Psoas muscle (tissue), 8 donors: Measurements from ENCODE around the gene PIM2. TPM values are rescaled to one million over a fixed set of nuclear protein-coding genes. Genes with fewer than 3 reads are reported as not detected.

Source experiments
- ATAC-seq, 4 donors: fragments of 200-7000 bp; cut with Tn5 transposase; one replicate each; pipeline ENCODE4 v1.9.1; 2020; ENCODE audit warnings: moderate library complexity in 3 of 4, mild to moderate bottlenecking in 2 of 4
- DNase-seq, 2 donors: peaks; one replicate each; pipeline ENCODE4 v3.0.0-alpha.2; 2020
- H3K27ac ChIP-seq: fragments of 200-600 bp; one replicate; pipeline ENCODE4 v1.8.0; 2022
- H3K27me3 ChIP-seq, 3 donors: fragments of 200-600 bp in 1 of 3; one replicate each; pipeline versions ENCODE4 v1.6.1 to v1.8.0; 2013 to 2022; ENCODE audit warnings: low read length in 2 of 3, mild to moderate bottlenecking in 2 of 3, moderate library complexity in 1 of 3; ENCODE audit not compliant: insufficient read depth in 3 of 3
- H3K36me3 ChIP-seq, 2 donors: fragments of 200-600 bp in 1 of 2; one replicate each; pipeline versions ENCODE4 v1.6.1 to v1.8.0; 2013 to 2022; ENCODE audit warnings: low read depth in 1 of 2, mild to moderate bottlenecking in 1 of 2, moderate library complexity in 1 of 2; ENCODE audit not compliant: insufficient read depth in 1 of 2
- H3K4me1 ChIP-seq: fragments of 200-600 bp; one replicate; pipeline ENCODE4 v1.8.0; 2022
- H3K4me3 ChIP-seq: fragments of 200-600 bp; one replicate; pipeline ENCODE4 v1.8.0; 2022; ENCODE audit warnings: mild to moderate bottlenecking
- H3K9me3 ChIP-seq: fragments of 200-600 bp; one replicate; pipeline ENCODE4 v1.8.0; 2022
- WGBS, 3 donors: extraction: QIAGEN DNeasy Blood & Tissue Kit; methylation state at CpG; one replicate each; pipeline versions ENCODE4 v1.1.6 to v1.1.7; 2013; 5-methylcytosine and 5-hydroxymethylcytosine counted together
- intact Hi-C, 2 donors: fragments of 100-400 bp; cut with DNase I; formaldehyde crosslinking; loops; one replicate each; pipeline versions ENCODE4 v1.11.0 to v1.14.2; 2022
- polyA plus RNA-seq, 3 donors: library from polyadenylated mRNA; stranded (reverse); fragments of 200-250 nt; gene quantifications; one replicate each; pipeline ENCODE4 v1.2.3, GENCODE V29; 2013
- total RNA-seq, 4 donors: library from RNA; stranded (reverse); fragmentation: NEBNext Ultra II Directional in 2 of 4; extraction: Animal tissue kit (Norgen Biotek cat#: 25700) in 2 of 4; gene quantifications; one replicate each; pipeline versions ENCODE4 v1.2.1 to v1.2.4, GENCODE V29; 2021 to 2023
- TF ChIP-seq, protein P1 (sequence below): fragments of 200-600 bp; IDR thresholded peaks from one replicate; pipeline ENCODE4 v1.8.0; 2022; ENCODE audit warnings: antibody characterized with exemption
- donor health status: healthy with polysubstance abuse.
- donor health status: DM: no; HTN: no; CAD: no; lungs with moderate emphysema.
- donor health status: Bipolar disorder and iron deficiency.
- donor health status: healthy.
- donor health status: DM: yes; HTN: yes; CAD: no.
- donor health status: DM: no; HTN: no; CAD: no.
- donor health status: DM: no; HTN: no; CAD: no.
- donor health status: DM: yes; HTN: yes; CAD: no.

Gene PIM2
- total and polyA plus RNA-seq, 7 donors = 1.1 to 3.7 (median 1.6) TPM

DNA sequence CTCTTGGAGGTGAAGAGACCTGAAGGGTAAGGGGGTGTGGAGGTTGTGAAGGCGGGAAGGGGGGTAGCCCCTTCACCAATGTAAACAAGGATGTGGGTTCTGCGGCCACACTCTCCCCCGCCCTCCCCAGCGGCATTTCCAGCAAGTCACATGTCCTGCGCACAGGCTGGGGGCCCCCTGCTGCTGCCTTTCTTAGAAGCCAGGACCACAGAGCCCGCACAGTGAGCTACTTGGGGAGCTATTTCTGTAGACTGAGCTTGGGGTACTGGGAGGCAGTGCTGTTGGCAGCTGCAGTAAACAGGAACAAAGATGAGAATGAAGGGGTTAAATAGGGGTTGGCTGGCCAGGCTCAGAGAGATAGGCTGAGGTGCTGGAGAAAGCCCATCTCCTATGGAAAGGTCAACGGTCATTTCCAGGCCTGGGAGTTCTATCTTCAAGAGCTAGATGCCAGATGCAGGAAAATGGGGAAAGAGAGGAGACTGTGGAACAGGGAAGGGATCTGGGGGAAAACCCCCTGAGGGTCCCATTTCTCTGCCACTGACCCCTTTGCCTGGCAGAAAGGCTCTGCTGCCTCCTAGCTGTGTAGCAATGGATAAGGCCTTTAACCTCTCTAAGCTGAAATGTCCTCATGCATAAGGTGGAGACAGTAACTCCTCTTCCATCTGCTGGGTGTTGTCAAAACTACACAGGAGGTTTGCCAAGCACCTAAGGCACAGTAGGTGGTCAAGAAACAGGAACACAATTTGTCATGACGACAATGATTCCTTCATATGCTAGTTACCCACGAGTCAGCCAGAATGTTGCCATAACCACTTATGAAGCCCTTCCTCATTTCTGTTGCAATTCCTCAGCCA, 18.5 kb upstream of the PIM2 start:
- TF ChIP-seq, protein P1, sequence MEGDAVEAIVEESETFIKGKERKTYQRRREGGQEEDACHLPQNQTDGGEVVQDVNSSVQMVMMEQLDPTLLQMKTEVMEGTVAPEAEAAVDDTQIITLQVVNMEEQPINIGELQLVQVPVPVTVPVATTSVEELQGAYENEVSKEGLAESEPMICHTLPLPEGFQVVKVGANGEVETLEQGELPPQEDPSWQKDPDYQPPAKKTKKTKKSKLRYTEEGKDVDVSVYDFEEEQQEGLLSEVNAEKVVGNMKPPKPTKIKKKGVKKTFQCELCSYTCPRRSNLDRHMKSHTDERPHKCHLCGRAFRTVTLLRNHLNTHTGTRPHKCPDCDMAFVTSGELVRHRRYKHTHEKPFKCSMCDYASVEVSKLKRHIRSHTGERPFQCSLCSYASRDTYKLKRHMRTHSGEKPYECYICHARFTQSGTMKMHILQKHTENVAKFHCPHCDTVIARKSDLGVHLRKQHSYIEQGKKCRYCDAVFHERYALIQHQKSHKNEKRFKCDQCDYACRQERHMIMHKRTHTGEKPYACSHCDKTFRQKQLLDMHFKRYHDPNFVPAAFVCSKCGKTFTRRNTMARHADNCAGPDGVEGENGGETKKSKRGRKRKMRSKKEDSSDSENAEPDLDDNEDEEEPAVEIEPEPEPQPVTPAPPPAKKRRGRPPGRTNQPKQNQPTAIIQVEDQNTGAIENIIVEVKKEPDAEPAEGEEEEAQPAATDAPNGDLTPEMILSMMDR = no peak
- intact Hi-C loops = no loop called here
- Histone ChIP-seq H3K9me3 (no peaks in the 10 kb centered on the region), H3K36me3 (peaks cover 3 to 28% of the 10 kb centered on the region in 2 donors), H3K27ac (no peak overlapping the region), H3K27me3 (no peaks in the 10 kb centered on the region), H3K4me3 (no peak overlapping the region), H3K4me1 (peaks cover 6% of the 10 kb centered on the region)
- DNase-seq = peak; percentile 24 to 68
- peak in 3 of 4 donors; percentile 12 to 35 (median 28) for ATAC-seq
- WGBS, 3 donors = 50 to 73% (median 56%) methylated on average over 9 of the region's 9 CpGs

DNA sequence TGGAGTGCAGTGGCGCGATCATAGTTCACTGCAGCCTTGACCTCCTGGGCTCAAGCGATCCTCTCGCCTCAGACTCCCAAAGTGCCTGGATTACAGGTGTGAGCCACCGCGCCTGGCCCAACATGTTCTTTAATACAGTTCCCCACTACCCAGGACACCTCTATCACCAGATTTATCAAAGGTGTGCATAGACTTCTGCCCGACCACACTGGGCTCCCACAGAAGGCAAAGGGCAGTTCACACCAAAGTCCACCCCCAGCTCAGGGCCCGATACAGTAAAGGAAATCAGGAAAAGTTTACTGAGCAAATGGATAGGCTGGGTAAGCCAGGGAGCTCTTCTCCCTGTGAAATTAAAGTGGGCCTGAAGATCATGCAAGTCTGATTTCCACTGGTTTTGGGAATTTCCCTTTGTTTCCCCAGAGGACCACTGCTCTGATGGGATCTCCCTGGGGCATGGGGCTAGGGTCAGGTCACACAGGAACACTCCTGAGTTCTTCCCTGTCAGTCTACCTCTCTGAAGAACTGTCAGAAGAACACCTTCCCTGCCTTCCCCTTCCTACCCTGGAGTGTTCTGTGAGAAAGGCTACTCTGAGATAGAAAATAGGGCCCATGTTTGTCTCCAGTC, 17.7 kb upstream of the PIM2 start:
- H3K4me1 ChIP-seq = peaks cover 6% of the 10 kb centered on the region
- no peak for DNase-seq
- H3K4me3 ChIP-seq = no peak overlapping the region
- TF ChIP-seq, protein P1 = no peak
- H3K27me3 ChIP-seq = no peaks in the 10 kb centered on the region
- intact Hi-C loops = no loop called here
- 88 to 93% (median 89%) methylated on average over 8 of the region's 8 CpGs for WGBS, 3 donors
- ATAC-seq = no peak
- H3K36me3 ChIP-seq = peaks cover 3 to 35% of the 10 kb centered on the region in 2 donors
- H3K27ac ChIP-seq = no peak overlapping the region
- no peaks in the 10 kb centered on the region for H3K9me3 ChIP-seq

DNA sequence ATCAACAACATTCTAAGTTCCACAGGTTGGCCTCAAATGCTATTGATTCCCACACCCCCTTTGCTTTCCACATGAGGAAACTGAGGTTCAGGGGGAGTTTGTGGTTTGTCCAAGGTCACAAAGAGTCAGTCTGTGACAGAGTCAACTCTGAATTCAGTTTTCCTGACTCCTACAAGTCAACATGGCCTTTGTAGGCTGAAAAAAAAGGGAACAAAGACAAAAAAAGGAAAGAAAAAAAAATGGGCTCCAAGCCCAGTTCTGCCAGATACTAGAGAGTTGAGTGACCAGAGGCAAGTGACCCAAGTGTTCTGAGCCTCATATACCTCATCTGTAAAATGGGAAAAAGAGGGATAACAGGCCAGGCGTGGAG, 16.5 kb upstream of the PIM2 start:
- ATAC-seq = no peak
- no peaks in the 10 kb centered on the region for H3K9me3 ChIP-seq
- peaks cover 3 to 46% of the 10 kb centered on the region in 2 donors for H3K36me3 ChIP-seq
- no peak for DNase-seq
- H3K4me1 ChIP-seq = peaks cover 6% of the 10 kb centered on the region
- 95 to 100% (median 95%) methylated on average over 1 of the region's 1 CpG for WGBS, 3 donors
- TF ChIP-seq, protein P1 = no peak
- H3K27me3 ChIP-seq = no peaks in the 10 kb centered on the region
- intact Hi-C loops = no loop called here
- no peak overlapping the region for H3K4me3 ChIP-seq
- H3K27ac ChIP-seq = no peak overlapping the region

DNA sequence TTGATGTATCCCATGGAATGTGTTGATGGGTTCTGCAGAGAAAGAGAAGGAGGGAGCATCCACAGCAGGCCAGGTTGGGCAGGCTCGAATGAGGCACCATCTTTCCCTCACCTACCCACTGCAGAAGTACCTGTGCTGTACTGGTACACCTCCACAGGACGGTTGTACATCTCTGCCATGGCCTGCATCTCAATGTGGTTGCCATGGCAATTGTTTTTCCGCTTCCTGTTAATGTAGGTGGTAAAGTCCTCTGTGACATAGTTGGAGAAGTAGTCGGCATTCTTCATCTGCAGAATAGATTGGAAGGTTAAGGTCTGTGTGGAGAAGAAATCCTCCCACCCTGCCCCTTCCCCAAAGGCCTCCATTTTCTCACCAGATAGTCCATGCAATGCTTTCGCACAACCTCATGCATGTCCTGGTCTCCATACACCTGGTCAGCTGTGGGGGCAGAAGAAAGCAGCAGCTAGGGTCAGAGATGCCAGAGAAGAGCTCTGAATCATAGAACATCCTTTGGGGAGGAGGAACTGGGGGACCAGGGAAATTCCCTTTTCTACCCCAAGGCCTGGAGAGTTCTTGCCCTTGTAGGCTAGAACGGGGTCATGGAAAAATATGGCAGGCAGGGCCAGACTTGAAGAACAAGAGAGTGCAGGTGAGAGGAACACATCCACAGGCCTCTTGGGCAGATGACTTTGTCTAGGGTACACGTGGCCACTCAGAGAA, 15.9 kb upstream of the PIM2 start:
- intact Hi-C loops = no loop called here
- Histone ChIP-seq H3K36me3 (peaks cover 3 to 51% of the 10 kb centered on the region in 2 donors), H3K27ac (no peak overlapping the region)

More for the DNA sequence above, 15.9 kb upstream of the PIM2 start:
- H3K4me1 ChIP-seq = peaks cover 6% of the 10 kb centered on the region
- 67 to 87% (median 84%) methylated on average over 6 to 7 of the region's 7 CpGs for WGBS, 3 donors
- H3K27me3 ChIP-seq = no peaks in the 10 kb centered on the region
- no peaks in the 10 kb centered on the region for H3K9me3 ChIP-seq
- DNase-seq (no peak), ATAC-seq (no peak)
- no peak overlapping the region for H3K4me3 ChIP-seq
- TF ChIP-seq, protein P1 = no peak
